HFFc6 (cell line): ENCODE measurements around the gene PARP14. TPM values are rescaled to one million over a fixed set of nuclear protein-coding genes. Genes with fewer than 3 reads are reported as not detected.

Experiments used
- DNase-seq: peaks from one replicate; pipeline ENCODE4 v3.0.0-alpha.2; 2018
- H3K27ac Mint-ChIP-seq: 2 replicates; pipeline ENCODE4 v1.8.0; 2020; ENCODE audit warnings: mild to moderate bottlenecking, mixed read lengths
- H3K27me3 Mint-ChIP-seq: 2 replicates; pipeline ENCODE4 v1.8.0; 2021; ENCODE audit warnings: mild to moderate bottlenecking, moderate library complexity, mixed read lengths; ENCODE audit not compliant: insufficient read depth
- H3K36me3 Mint-ChIP-seq: 2 replicates; pipeline ENCODE4 v1.8.0; 2021; ENCODE audit warnings: low read depth, mixed read lengths
- H3K4me1 Mint-ChIP-seq: 2 replicates; pipeline ENCODE4 v1.8.0; 2020; ENCODE audit warnings: low read depth, mixed read lengths
- H3K4me3 Mint-ChIP-seq: 2 replicates; pipeline ENCODE4 v1.8.0; 2020; ENCODE audit warnings: mild to moderate bottlenecking, moderate library complexity, mixed read lengths
- H3K9me3 Mint-ChIP-seq: 2 replicates; pipeline ENCODE4 v1.8.0; 2020; ENCODE audit warnings: mild to moderate bottlenecking, mixed read lengths
- CTCF ChIP-seq: fragments of 200-600 bp; sonication (generic); IDR thresholded peaks from 2 replicates; pipeline ENCODE4 v1.5.0; 2021; ENCODE audit warnings: antibody characterized with exemption, mild to moderate bottlenecking
- total RNA-seq, 6 experiments: library from RNA; stranded (reverse); fragmentation: NEBNext Ultra II Directional; extraction: Animal tissue kit (Norgen Biotek cat#: 25700); gene quantifications; 2 replicates in 1 of 6; 3 replicates in 5 of 6; pipeline ENCODE4 v1.2.3, GENCODE V29; 2021

The PARP14 gene
- total RNA-seq, 6 experiments from 2014 or later = 5.3 to 16.1 (median 12.8) TPM

- H3K4me3 Mint-ChIP-seq = no peak overlapping the region
- no peaks in the 10 kb centered on the region for H3K9me3 Mint-ChIP-seq
- H3K27ac Mint-ChIP-seq = no peak overlapping the region
- no peak for TF ChIP-seq CTCF
- H3K36me3 Mint-ChIP-seq = no peaks in the 10 kb centered on the region
- no peak for DNase-seq
- no peaks in the 10 kb centered on the region for H3K4me1 Mint-ChIP-seq
- H3K27me3 Mint-ChIP-seq = no peaks in the 10 kb centered on the region
These were observed 87.1 kb downstream of the PARP14 start for GRCh38 chr3:122767540-122768372.

- Mint-ChIP-seq H3K27ac (no peak overlapping the region), H3K36me3 (no peaks in the 10 kb centered on the region), H3K4me3 (no peak overlapping the region), H3K9me3 (no peaks in the 10 kb centered on the region), H3K4me1 (no peaks in the 10 kb centered on the region), H3K27me3 (0 out of 2 replicates have a peak, but pooled peaks cover 2% of the 10 kb centered on the region)
- TF ChIP-seq CTCF = no peak
- DNase-seq = no peak
These were observed 90.0 kb downstream of the PARP14 start for GRCh38 chr3:122770521-122771202.

- 0 out of 2 replicates have a peak, but pooled peaks cover 2% of the 10 kb centered on the region for H3K27me3 Mint-ChIP-seq
- H3K36me3 Mint-ChIP-seq = no peaks in the 10 kb centered on the region
- no peaks in the 10 kb centered on the region for H3K9me3 Mint-ChIP-seq
- no peak for TF ChIP-seq CTCF
- no peak overlapping the region for H3K4me3 Mint-ChIP-seq
- no peaks in the 10 kb centered on the region for H3K4me1 Mint-ChIP-seq
- H3K27ac Mint-ChIP-seq = no peak overlapping the region
- no peak for DNase-seq
These were observed 92.2 kb downstream of the PARP14 start for GRCh38 chr3:122772827-122773226.

- no peak overlapping the region for H3K27ac Mint-ChIP-seq
- no peaks in the 10 kb centered on the region for H3K36me3 Mint-ChIP-seq
- no peaks in the 10 kb centered on the region for H3K4me1 Mint-ChIP-seq
These were observed 93.4 kb downstream of the PARP14 start for GRCh38 chr3:122773944-122774509.

More at GRCh38 chr3:122773944-122774509, 93.4 kb downstream of the PARP14 start:
- no peak for DNase-seq
- Mint-ChIP-seq H3K27me3 (0 out of 2 replicates have a peak, but pooled peaks cover 2% of the 10 kb centered on the region), H3K4me3 (no peak overlapping the region), H3K9me3 (no peaks in the 10 kb centered on the region)
- no peak for TF ChIP-seq CTCF
